ENCODE results near the gene SPTBN1. TPM values are rescaled to one million over a fixed set of nuclear protein-coding genes. Genes with fewer than 3 reads are reported as not detected.

Gene SPTBN1
- total and polyA plus RNA-seq, 9 of the 15 experiments (the other 6 are each of a cell fraction or from before 2014, with no cell fraction given): 8.9 to 66.8 (median 31.4) TPM

DNA sequence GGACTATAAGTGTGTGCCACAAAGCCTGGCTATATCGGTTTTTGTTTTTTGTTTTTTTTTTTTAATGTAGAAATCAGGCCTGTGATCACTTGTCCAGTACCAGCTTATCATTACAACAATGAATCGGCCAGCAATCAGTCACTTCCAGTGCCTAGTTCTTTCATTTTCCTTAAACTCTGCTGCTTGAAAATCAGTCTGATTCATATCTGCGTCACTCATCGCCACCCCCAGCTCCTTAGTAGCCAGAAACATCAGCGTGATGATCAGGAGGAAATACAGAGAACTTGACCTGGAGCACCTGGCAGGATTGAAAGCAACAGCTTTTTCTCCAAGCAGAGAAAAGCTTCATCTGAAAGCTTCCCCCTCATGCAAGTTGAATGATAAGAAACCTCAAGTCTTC lies 75.4 kb downstream of the SPTBN1 start (continued):
- TF ChIP-seq NR2C2 (CRISPR knock-in tag; IDR thresholded peaks at IDR 0.05): no peak
- TF ChIP-seq NR2C2 (tag; IDR thresholded peaks at IDR 0.05): no peak
- peak; percentile 6; the same call in 1 of the 2 replicates for TF ChIP-seq JUND (IDR thresholded peaks at IDR 0.05; ENCODE audit: borderline replicate concordance, low read depth, low read length)
- TF ChIP-seq JUND (tag; IDR thresholded peaks at IDR 0.05; ENCODE audit: borderline replicate concordance, low read depth, low read length): no peak
- TF ChIP-seq MEIS2 (IDR thresholded peaks at IDR 0.05; ENCODE audit: partially characterized antibody): peak; percentile 72
- TF ChIP-seq, protein P1, sequence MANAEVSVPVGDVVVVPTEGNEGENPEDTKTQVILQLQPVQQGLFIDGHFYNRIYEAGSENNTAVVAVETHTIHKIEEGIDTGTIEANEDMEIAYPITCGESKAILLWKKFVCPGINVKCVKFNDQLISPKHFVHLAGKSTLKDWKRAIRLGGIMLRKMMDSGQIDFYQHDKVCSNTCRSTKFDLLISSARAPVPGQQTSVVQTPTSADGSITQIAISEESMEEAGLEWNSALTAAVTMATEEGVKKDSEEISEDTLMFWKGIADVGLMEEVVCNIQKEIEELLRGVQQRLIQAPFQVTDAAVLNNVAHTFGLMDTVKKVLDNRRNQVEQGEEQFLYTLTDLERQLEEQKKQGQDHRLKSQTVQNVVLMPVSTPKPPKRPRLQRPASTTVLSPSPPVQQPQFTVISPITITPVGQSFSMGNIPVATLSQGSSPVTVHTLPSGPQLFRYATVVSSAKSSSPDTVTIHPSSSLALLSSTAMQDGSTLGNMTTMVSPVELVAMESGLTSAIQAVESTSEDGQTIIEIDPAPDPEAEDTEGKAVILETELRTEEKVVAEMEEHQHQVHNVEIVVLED (CRISPR knock-in tag; IDR thresholded peaks at IDR 0.05): no peak
- no peak for TF ChIP-seq ESRRB (CRISPR knock-in tag; IDR thresholded peaks at IDR 0.05; ENCODE audit: borderline replicate concordance)
- no peak for TF ChIP-seq ZNF3 (CRISPR knock-in tag; IDR thresholded peaks at IDR 0.05)
- TF ChIP-seq, protein P2, sequence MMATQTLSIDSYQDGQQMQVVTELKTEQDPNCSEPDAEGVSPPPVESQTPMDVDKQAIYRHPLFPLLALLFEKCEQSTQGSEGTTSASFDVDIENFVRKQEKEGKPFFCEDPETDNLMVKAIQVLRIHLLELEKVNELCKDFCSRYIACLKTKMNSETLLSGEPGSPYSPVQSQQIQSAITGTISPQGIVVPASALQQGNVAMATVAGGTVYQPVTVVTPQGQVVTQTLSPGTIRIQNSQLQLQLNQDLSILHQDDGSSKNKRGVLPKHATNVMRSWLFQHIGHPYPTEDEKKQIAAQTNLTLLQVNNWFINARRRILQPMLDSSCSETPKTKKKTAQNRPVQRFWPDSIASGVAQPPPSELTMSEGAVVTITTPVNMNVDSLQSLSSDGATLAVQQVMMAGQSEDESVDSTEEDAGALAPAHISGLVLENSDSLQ (IDR thresholded peaks at IDR 0.05): peak; percentile 53
- TF ChIP-seq, protein P3, sequence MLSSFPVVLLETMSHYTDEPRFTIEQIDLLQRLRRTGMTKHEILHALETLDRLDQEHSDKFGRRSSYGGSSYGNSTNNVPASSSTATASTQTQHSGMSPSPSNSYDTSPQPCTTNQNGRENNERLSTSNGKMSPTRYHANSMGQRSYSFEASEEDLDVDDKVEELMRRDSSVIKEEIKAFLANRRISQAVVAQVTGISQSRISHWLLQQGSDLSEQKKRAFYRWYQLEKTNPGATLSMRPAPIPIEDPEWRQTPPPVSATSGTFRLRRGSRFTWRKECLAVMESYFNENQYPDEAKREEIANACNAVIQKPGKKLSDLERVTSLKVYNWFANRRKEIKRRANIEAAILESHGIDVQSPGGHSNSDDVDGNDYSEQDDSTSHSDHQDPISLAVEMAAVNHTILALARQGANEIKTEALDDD (IDR thresholded peaks at IDR 0.05): peak; percentile 44; the same call in 1 of the 2 replicates
- no peak for TF ChIP-seq ZNF24 (IDR thresholded peaks at IDR 0.05)
- TF ChIP-seq, protein P4, sequence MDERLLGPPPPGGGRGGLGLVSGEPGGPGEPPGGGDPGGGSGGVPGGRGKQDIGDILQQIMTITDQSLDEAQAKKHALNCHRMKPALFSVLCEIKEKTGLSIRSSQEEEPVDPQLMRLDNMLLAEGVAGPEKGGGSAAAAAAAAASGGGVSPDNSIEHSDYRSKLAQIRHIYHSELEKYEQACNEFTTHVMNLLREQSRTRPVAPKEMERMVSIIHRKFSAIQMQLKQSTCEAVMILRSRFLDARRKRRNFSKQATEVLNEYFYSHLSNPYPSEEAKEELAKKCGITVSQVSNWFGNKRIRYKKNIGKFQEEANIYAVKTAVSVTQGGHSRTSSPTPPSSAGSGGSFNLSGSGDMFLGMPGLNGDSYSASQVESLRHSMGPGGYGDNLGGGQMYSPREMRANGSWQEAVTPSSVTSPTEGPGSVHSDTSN (CRISPR knock-in tag; IDR thresholded peaks at IDR 0.05; ENCODE audit: low read depth): no peak
- TF ChIP-seq, protein P4 (tag; conservative IDR thresholded peaks at IDR 0.05; ENCODE audit: low read depth): peak; percentile 53
- 0 out of 4 replicates have a peak, but pooled peaks of 1 of the 2 experiments have one; percentile 27 for TF ChIP-seq RCOR1 (IDR thresholded peaks at IDR 0.05; ENCODE audit: borderline replicate concordance in 1 of 2, low read depth in 2 of 2, low read length in 2 of 2)
- TF ChIP-seq CBFA2T3 (IDR thresholded peaks at IDR 0.05): 0 out of 2 replicates have a peak, but pooled peaks have one; percentile 5
- peak; percentile 58 for TF ChIP-seq FOSL1 (tag; conservative IDR thresholded peaks at IDR 0.05)
- TF ChIP-seq JUN (IDR thresholded peaks at IDR 0.05; ENCODE audit: borderline replicate concordance, low read depth, low read length): peak; percentile 45; the same call in 1 of the 2 replicates
- TF ChIP-seq JUN (CRISPR knock-in tag; IDR thresholded peaks at IDR 0.05; ENCODE audit: borderline replicate concordance): no peak
- TF ChIP-seq ZNF263 (CRISPR knock-in tag; IDR thresholded peaks at IDR 0.05; ENCODE audit: borderline replicate concordance): no peak
- TF ChIP-seq, protein P5, sequence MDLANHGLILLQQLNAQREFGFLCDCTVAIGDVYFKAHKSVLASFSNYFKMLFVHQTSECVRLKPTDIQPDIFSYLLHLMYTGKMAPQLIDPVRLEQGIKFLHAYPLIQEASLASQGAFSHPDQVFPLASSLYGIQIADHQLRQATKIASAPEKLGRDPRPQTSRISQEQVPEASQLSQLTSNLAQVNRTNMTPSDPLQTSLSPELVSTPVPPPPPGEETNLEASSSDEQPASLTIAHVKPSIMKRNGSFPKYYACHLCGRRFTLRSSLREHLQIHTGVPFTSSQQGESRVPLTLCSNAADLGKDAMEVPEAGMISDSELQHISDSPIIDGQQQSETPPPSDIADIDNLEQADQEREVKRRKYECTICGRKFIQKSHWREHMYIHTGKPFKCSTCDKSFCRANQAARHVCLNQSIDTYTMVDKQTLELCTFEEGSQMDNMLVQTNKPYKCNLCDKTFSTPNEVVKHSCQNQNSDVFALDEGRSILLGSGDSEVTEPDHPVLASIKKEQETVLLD (IDR thresholded peaks at IDR 0.05): no peak
- no peak for TF ChIP-seq RHOXF2B (CRISPR knock-in tag; conservative IDR thresholded peaks at IDR 0.05)

All from K562 (cell line).